GM23338 (cell line): ENCODE results near the gene CHMP6. TPM values are rescaled to one million over a fixed set of nuclear protein-coding genes. Genes with fewer than 3 reads are reported as not detected.

Experiments used
- ATAC-seq: fragments of 200-7000 bp; cut with Tn5 transposase; 3 replicates; pipeline ENCODE4 v1.9.1; 2020
- DNase-seq: peaks from one replicate; pipeline ENCODE4 v3.0.0-alpha.2; 2015; ENCODE audit warnings: low spot score
- H2AFZ ChIP-seq: fragments of 200-600 bp; sonication (generic); 2 replicates; pipeline ENCODE4 v1.8.0; 2016; ENCODE audit warnings: antibody characterized with exemption, mild to moderate bottlenecking, moderate library complexity
- H3F3A ChIP-seq: fragments of 200-600 bp; sonication (generic); replicated peaks from 2 replicates; pipeline ENCODE4 v1.8.0; 2017; ENCODE audit warnings: antibody characterized with exemption, mixed run types, low read depth
- H3K27ac ChIP-seq: fragments of 200-600 bp; sonication (generic); 2 replicates; pipeline ENCODE4 v1.6.1; 2016; ENCODE audit warnings: low read depth
- H3K27me3 ChIP-seq: fragments of 200-600 bp; sonication (generic); 2 replicates; pipeline ENCODE4 v1.8.0; 2016; ENCODE audit warnings: mild to moderate bottlenecking, mixed run types, moderate library complexity; ENCODE audit not compliant: insufficient read depth
- H3K36me3 ChIP-seq: fragments of 200-600 bp; sonication (generic); 2 replicates; pipeline ENCODE4 v1.8.0; 2016; ENCODE audit warnings: mild to moderate bottlenecking; ENCODE audit not compliant: insufficient read depth
- H3K4me1 ChIP-seq: fragments of 200-600 bp; sonication (generic); 2 replicates; pipeline ENCODE4 v1.8.0; 2016; ENCODE audit warnings: mild to moderate bottlenecking, moderate library complexity; ENCODE audit not compliant: insufficient read depth
- H3K4me2 ChIP-seq: fragments of 200-600 bp; sonication (generic); 2 replicates; pipeline ENCODE4 v1.7.1; 2017; ENCODE audit warnings: mixed run types
- H3K4me3 ChIP-seq: fragments of 200-600 bp; sonication (generic); 2 replicates; pipeline ENCODE4 v1.6.1; 2016; ENCODE audit warnings: mixed run types
- H3K79me2 ChIP-seq: fragments of 200-600 bp; sonication (generic); replicated peaks from 2 replicates; pipeline ENCODE4 v1.8.0; 2017; ENCODE audit warnings: mild to moderate bottlenecking; ENCODE audit not compliant: insufficient read depth
- H3K9me2 ChIP-seq: fragments of 200-600 bp; sonication (generic); 2 replicates; pipeline ENCODE4 v1.8.0; 2017; ENCODE audit not compliant: insufficient read depth
- H4K20me1 ChIP-seq: fragments of 200-600 bp; sonication (generic); replicated peaks from 2 replicates; pipeline ENCODE4 v1.8.0; 2017; ENCODE audit warnings: mild to moderate bottlenecking; ENCODE audit not compliant: insufficient read depth
- H3K27ac Mint-ChIP-seq: 2 replicates; pipeline ENCODE4 v1.8.0; 2020; ENCODE audit warnings: inconsistent platforms, mild to moderate bottlenecking, moderate library complexity, mixed read lengths
- H3K27me3 Mint-ChIP-seq: 3 replicates; pipeline ENCODE4 v1.8.0; 2022; ENCODE audit warnings: low read depth, mild to moderate bottlenecking, moderate library complexity, mixed read lengths, inconsistent platforms; ENCODE audit not compliant: insufficient read depth, poor library complexity
- H3K36me3 Mint-ChIP-seq: 3 replicates; pipeline ENCODE4 v1.8.0; 2021; ENCODE audit warnings: low read depth, mild to moderate bottlenecking, inconsistent platforms, moderate library complexity, mixed read lengths
- H3K4me1 Mint-ChIP-seq: 3 replicates; pipeline ENCODE4 v1.8.0; 2020; ENCODE audit warnings: mild to moderate bottlenecking, inconsistent platforms, mixed read lengths
- H3K4me3 Mint-ChIP-seq: 3 replicates; pipeline ENCODE4 v1.8.0; 2021; ENCODE audit warnings: moderate library complexity, mild to moderate bottlenecking, inconsistent platforms, mixed read lengths
- H3K9me3 Mint-ChIP-seq: 3 replicates; pipeline ENCODE4 v1.8.0; 2020; ENCODE audit warnings: moderate library complexity, mild to moderate bottlenecking, inconsistent platforms, mixed read lengths
- CREB1 ChIP-seq: fragments of 250-450 bp; sonication (Bioruptor Pico); IDR thresholded peaks from 2 replicates; pipeline ENCODE4 v1.5.0; 2020; ENCODE audit warnings: low read depth, mild to moderate bottlenecking, moderate library complexity
- POLR2AphosphoS5 ChIP-seq: IDR thresholded peaks from 2 replicates; pipeline ENCODE4 v1.6.1; 2016; ENCODE audit warnings: antibody characterized with exemption, low read depth
- REST ChIP-seq: IDR thresholded peaks from one replicate; pipeline ENCODE4 v1.6.1; 2018; ENCODE audit warnings: antibody characterized with exemption; ENCODE audit not compliant: unreplicated experiment
- STAT1 ChIP-seq: IDR thresholded peaks from one replicate; pipeline ENCODE4 v1.6.1; 2016; ENCODE audit warnings: antibody characterized with exemption; ENCODE audit not compliant: unreplicated experiment
- ZNF114 ChIP-seq: fragments of 250-450 bp; sonication (Bioruptor Pico); IDR thresholded peaks from 2 replicates; pipeline ENCODE4 v1.5.0; 2020; ENCODE audit warnings: mild to moderate bottlenecking, moderate library complexity
- ZNF462 ChIP-seq: fragments of 250-450 bp; sonication (Bioruptor Pico); IDR thresholded peaks from 2 replicates; pipeline ENCODE4 v1.5.0; 2020; ENCODE audit warnings: mild to moderate bottlenecking, moderate library complexity
- polyA plus RNA-seq: library from polyadenylated mRNA; unstranded; fragments of >200 nt; fragmentation: Nextera tagmentation; extraction: Ambion mirVana; gene quantifications from 2 replicates; pipeline ENCODE4 v1.2.1, GENCODE V29; 2016
- total RNA-seq: library from RNA; depleted of rRNA; stranded (reverse); fragments of >200 nt; shearing (Covaris generic); gene quantifications from 2 replicates; pipeline ENCODE4 v1.2.3, GENCODE V29; 2014
- TF ChIP-seq, protein P1 (sequence below), 2 experiments: fragments of 200-600 bp in 1 of 2; sonication (generic) in 1 of 2; conservative IDR thresholded peaks; 2 replicates each; pipeline versions ENCODE4 v1.5.1 to v1.6.1; 2016 to 2017; ENCODE audit warnings: antibody characterized with exemption in 2 of 2, low read depth in 2 of 2, mild to moderate bottlenecking in 2 of 2, moderate library complexity in 1 of 2

Gene CHMP6
- total and polyA plus RNA-seq, 2 experiments from 2014 or later, result 12.3 to 14.0 TPM

DNA sequence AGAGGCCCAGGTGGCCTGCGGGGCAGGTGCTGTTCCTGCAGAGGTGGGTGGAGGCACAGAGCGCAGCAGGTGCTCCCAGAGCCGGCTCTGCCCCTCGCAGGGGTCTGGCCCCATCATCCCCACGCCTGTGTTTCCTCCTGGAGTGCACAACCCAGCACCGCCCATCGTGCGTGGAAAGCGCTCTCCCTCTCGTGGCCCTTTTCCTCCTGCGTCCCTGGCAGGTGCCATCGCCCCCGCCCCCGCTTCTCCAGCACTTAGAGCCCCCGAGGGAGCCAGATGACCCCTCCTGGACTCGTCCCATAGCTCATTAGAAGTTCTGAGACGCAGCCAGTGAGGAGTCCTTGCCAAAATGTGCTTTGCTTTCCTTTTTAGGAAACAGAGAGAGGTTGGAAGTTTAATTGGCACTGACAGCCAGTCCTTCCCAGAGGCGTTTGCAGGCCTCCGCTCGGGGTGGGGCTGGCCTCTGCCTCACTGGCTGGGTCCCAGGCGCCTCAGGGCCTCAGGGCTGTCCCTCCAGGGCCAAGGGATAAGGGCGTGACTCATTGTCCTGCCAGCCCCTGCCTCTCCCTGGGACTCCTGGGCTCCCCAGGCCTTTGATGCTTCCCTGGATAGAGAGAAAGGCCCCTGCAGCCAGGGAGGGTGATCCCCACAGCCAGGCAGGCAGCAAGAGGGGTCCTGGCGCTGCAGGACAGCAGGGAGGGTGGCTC lies 32.2 kb upstream of the CHMP6 start (continued):
- TF ChIP-seq ZNF462 (no peak), POLR2AphosphoS5 (no peak)

DNA sequence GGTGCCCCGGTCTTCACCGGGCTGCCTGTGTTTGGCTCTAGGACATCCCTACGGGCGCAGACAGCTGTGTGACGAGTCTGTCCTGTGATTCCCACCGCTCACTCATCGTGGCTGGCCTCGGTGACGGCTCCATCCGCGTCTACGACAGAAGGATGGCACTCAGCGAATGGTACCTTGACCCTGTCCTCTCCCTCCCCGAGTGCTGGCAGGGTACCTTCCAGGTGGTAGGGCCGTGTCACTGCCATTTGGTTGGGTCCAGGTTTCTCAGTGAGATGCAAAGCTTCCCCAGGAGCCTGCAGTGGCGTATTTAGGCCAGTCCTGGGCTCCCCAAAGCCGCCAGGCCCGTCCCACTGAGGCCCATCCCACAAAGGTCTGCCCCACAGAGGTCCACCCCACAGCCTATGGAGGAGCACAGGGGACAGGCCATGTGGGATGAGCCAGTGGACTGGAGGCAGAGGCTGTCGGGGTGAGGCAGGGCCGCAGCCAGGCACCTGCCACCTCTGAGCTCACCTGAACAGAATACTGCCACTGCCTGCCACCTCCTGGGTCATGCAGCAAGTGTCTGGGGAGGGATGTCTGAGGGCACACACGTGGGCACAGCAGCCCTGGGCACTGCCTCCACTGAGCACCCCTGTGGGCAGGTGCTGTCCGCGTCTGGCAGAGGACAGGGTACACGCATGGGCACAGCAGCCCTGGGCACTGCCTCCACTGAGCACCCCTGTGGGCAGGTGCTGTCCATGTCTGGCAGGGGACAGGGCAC lies 31.4 kb upstream of the CHMP6 start:
- H3K27me3 ChIP-seq, result no peaks in the 10 kb centered on the region
- Mint-ChIP-seq H3K4me3 (no peak overlapping the region), H3K27me3 (peaks cover 2% of the 10 kb centered on the region), H3K4me1 (peaks cover 6% of the 10 kb centered on the region; the same call in 2 of the 3 replicates), H3K27ac (no peak overlapping the region), H3K36me3 (0 out of 3 replicates have a peak, but pooled peaks cover 1% of the 10 kb centered on the region), H3K9me3 (no peaks in the 10 kb centered on the region; the same call in 2 of the 3 replicates)
- no peaks in the 10 kb centered on the region for H3K9me2 ChIP-seq
- no peak overlapping the region for H3K4me3 ChIP-seq
- H3K79me2 ChIP-seq, result no peaks in the 10 kb centered on the region
- H3K27ac ChIP-seq, result no peak overlapping the region
- H4K20me1 ChIP-seq, result no peaks in the 10 kb centered on the region
- H3K36me3 ChIP-seq, result no peaks in the 10 kb centered on the region
- H3K4me1 ChIP-seq, result no peaks in the 10 kb centered on the region
- no peaks in the 10 kb centered on the region for H3F3A ChIP-seq
- H2AFZ ChIP-seq, result no peak overlapping the region
- H3K4me2 ChIP-seq, result no peak overlapping the region
- ATAC-seq (no peak), DNase-seq (no peak)
- no peak for TF ChIP-seq STAT1
- no peak for TF ChIP-seq ZNF114 (CRISPR knock-in tag)
- TF ChIP-seq REST, result no peak
- TF ChIP-seq CREB1, result no peak
- TF ChIP-seq, protein P1, sequence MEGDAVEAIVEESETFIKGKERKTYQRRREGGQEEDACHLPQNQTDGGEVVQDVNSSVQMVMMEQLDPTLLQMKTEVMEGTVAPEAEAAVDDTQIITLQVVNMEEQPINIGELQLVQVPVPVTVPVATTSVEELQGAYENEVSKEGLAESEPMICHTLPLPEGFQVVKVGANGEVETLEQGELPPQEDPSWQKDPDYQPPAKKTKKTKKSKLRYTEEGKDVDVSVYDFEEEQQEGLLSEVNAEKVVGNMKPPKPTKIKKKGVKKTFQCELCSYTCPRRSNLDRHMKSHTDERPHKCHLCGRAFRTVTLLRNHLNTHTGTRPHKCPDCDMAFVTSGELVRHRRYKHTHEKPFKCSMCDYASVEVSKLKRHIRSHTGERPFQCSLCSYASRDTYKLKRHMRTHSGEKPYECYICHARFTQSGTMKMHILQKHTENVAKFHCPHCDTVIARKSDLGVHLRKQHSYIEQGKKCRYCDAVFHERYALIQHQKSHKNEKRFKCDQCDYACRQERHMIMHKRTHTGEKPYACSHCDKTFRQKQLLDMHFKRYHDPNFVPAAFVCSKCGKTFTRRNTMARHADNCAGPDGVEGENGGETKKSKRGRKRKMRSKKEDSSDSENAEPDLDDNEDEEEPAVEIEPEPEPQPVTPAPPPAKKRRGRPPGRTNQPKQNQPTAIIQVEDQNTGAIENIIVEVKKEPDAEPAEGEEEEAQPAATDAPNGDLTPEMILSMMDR (conservative IDR thresholded peaks at IDR 0.05; ENCODE audit: low read depth in 2 of 2), result no peak
